Jurkat, Clone E6-1 (cell line): ENCODE data around the gene MEN1.

Experiments
- DNase-seq: peaks from one replicate; pipeline ENCODE4 v3.0.0-alpha.2; 2011; ENCODE audit warnings: low read depth, low spot score
- H3K4me3 ChIP-seq: 2 replicates; pipeline ENCODE4 v1.5.1; 2011; ENCODE audit warnings: mild to moderate bottlenecking, low read length, control low read depth, moderate library complexity

MEN1 gene

DNA sequence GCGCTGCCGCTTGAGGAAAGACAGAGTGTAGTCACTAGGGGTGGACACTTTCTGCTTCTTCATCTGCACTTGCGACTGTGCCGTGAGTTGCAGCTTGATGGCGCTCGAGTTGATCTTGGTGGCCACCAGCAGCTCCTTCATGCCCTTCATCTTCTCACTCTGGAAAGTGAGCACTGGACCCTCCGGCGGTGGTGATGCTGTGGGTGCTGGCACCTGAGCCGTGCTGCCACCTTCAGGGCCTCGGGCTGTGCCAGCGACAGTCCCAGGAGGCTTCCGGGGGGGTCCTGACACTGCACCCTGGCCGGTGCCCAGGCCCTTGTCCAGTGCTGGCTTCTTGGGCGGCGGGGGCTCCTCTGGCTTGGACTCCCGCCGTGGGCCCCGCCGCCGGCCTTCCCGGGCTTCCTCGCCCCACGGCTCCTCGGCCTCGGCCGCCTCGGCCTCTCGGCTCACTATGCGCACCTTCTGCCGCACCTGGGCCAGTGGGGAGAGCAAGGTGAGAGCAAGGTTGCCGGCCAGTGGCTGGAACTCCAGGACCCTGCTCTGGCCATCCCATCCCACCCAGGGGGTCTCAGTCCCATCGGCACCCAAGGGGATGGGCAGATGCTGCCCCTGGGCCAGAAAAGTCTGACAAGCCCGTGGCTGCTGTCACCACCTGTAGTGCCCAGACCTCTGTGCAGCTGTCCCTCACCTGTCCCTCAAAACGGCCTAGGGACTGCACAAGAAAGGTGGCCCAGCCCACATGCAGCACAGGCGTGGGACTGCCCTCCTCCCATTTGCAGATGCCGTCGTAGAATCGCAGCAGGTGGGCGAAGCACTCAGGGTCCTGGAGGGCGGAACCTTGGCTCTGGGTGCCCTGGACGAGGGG, 5.8 kb downstream of the MEN1 start:
- no peak for DNase-seq
- no peak overlapping the region for H3K4me3 ChIP-seq

DNA sequence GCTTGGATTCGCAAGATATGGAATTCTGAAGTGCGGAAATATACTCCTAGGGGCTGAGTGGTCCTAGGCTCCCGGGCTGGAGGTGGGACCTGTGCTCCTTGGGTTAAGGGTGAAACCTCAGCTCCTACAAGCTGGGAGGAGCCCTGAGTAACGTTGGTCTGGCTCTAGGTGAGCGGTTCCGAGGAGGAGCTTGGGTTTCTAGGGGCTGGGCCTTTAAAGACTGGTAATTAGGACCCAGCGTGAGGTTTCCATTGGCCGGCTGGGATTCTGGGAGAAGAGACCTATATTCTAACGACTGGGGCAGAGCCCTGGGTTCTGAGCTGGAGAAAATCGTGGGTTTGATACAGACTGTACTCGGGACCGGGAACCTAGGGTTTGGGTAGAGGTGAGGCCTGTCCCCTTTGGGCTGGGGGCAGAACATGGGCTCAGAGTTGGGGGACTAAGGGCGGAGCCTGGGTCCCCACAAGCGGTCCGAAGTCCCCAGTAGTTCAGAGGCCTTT, 6.5 kb downstream of the MEN1 start:
- H3K4me3 ChIP-seq: peak overlapping the region; percentile 73
- no peak for DNase-seq

DNA sequence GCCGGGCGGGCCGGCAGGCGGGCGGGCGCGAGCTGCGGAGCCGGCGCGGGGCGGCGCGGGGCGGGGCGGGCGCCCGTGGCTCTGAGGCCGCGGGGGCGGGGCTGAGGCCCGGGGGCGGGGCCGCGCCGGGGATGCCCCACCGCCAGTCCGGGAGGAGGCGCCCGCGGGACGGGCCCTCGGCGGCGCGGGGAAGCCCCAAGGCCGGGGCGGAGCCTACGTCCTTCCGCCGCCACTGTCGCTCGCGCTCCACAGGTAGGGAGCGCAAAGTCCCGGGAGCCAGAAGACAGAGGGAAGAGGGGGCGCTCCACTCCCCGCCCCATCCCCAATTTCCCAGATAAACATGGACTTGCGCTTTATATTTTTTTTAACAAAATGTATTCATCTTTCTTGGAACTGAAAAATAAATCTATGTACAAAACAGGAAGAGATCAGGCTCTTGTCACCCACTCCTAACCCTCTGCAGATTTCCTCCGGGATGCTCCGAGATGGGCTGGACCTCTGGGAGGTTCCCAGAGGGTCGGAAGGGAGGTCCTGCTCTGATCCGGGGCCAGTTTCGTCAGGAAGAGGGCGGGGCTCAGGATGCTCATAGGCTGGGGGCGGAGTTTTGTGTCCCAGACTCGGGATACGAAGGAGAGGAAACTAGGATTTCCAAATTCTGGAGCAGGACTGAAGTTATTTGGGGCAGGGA, 7.0 kb downstream of the MEN1 start, which contains the start of gene MAP4K2:
Gene MAP4K2 (minus strand): TSS at position 57 of the 688 bp plus-strand sequence. CDS start 65 bp downstream, outside the sequence.
- H3K4me3 ChIP-seq: peak within 1 kb of the TSS; percentile 73
- peak; percentile 57 for DNase-seq

DNA sequence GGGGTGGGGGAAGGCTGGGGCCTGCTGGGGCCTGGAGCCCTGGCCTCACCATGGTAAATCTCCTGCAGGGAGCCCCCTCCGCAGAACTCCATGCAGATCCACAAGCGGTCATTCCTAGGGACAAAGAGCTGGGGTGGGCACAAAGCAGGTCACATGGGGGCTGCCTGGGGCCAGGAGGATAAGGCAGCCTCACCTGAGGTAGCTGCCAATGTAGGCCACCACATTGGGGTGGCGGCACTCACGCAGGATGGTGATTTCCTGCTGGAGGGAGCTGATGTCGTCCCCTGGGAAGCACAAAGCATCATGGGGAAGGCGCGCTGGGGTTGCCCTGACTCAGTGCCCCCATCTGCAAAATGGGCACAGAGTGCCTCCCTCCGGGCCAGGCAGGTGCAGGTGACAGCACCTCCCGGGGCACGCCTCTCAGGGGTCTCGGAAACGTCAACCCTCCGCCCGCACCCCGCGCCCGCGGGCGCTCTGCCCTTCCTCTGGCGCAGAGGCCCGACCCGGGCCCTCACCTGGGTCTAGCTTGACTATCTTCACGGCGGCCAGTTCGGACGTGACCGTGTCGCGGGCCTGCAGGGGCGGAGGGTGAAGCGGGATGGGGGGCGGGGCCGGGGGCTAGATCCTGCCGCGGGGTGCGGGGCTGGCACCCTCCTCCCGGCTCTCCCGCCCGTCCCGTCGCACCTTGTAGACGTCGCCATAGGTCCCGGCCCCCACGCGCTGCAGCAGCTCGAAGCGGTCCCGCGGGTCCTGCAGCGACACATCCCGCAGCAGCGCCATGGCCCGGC, 7.8 kb downstream of the MEN1 start:
- no peak for DNase-seq
- H3K4me3 ChIP-seq: peak overlapping the region; percentile 60

DNA sequence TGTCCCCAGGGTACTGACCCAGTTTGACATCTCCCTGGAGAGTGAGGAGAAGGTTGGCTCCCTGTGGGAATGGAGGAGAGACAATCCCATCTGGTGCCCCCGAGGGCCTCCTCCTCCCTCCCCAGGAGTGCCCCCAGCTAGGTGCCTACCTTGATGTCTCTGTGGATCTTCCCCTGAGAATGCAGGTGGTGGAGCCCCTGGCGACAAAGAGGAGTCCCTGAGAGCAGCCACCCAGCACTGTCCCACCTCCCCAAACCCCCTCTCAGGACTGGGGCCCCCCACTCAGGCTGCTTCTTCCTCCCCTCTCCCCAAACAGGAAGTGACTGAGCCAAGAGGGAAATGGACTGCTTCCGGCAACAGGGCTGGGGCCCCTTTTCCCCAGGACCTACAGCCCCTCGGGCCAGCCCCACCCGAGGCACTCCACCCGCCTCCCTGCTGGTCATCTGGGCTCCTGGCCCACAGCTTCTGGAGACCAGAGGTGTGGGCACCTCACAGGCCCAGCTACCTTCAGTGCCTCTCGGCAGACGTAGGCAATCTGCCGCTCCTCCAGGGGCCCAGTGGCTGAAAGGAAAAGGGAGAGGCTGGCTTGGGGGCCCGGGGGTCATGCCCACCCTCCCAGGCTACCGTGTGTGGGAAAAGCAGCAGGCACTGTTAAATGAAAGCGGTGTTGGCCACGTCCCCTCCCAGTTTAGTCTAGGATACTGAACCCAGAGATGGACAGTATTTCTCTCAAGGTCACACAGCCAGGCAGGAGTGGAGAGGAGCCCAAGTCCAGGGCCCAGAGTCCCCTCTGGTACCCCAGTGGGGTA, 8.6 kb downstream of the MEN1 start:
- no peak for DNase-seq

DNA sequence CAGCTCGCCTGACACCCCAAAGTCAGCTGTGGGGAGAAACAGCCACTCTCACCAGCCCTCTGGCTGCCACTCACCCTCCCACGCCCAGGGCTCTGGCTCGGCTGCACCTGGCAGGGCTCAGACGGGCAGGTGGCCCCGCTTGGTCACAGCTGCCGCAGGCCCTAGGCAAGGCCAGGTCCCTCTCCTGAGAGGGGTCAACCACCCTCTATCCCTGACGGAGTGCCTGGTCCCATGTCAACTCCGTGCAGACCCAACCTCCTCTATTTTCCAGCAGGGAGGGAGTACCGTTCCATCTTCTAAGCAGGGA, 9.2 kb downstream of the MEN1 start:
- no peak for DNase-seq
- no peak overlapping the region for H3K4me3 ChIP-seq

More for the DNA sequence above, 8.6 kb downstream of the MEN1 start:
- H3K4me3 ChIP-seq: peak overlapping the region; percentile 60

DNA sequence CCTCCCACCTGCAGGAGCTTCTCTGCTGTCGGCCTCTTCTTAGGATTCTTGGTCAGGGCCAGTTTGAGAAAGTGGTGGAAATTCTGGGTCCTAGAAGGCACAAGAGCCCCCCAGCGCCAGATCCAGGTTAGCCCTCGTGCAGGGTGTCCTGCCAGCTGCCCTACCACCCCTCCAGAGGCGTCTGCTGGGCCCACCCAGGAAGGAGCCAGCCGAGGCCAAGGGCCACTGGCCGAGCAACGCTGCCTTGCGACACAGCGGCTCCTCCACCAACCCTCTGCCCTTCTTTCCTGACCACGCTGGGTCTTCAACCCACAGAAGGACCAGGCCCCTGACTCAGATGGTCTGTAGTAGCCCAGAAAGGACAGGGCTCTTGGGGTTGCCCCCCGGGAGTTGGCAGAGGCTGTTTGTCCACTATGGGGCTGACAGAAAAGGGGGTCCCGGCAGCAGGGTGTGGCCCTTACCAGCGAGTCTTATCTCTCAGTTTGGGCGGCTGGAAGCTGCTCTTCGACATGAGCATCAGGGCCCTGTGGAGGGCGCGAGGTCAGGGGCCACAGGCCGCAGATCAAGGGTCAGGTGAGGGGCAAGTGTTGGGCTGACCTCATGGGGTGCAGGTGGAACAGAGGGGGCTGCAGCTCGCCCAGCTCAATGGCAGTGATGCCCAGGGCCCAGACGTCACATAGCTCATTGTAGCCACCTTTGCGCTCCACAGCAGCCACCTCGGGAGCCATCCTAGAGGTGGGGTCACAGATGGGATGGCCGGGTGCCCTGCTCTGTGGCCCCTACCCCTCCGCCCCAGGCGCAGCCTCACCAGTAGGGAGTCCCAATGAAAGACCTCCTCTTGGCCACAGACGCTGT, 9.8 kb downstream of the MEN1 start:
- DNase-seq: no peak

DNA sequence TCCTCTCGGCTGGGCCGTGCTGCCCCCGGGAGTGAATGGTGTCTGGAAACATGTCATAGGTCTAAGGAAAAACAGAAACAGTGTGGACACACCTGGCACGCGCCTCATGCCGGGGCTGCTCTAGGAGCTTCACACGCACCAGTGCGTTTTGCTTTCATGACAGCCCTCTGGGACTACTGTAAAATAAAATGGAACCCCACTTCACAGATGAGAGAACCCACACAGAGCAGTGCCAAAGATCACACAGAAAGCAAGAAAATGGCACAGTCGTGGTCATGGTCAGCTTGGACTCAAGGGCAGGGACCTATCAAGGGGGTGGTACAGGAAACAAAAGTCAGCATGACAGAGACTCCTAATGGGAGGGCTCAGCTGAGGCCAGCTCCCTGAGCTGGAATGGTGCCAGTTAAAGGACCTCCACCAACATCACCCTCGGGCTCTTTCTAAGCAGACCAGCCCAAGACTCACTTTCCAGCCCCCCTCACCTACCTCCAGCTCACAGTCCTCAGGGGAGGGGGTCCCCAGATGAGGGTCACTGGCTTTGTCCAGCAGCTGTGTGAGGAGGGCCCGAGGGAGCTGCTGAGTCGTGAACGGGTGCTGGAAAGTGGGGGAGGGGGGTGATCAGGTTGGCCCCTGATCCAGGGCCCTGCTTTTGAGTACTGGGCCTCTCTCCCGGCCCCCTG, 10.6 kb downstream of the MEN1 start:
- no peak for DNase-seq
- H3K4me3 ChIP-seq: no peak overlapping the region

More for the DNA sequence above, 9.8 kb downstream of the MEN1 start:
- no peak overlapping the region for H3K4me3 ChIP-seq

DNA sequence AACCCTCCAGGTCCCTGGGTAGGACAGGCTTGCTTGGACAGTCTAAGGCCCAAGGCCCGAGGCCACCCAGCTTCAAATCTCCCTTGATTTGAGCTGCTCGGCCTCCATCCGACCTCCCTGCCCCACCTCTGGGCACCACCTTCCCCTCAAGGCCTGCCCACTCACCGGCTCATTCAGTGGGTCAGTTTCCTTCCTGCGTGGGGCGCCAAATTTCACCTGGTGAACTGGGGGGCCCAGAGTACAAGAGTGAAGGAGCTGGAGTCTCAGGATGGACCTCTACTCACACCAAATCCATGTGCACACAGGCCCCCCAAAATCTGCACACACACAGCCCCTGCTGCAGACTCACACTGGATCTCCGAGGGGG, 11.1 kb downstream of the MEN1 start:
- no peak for DNase-seq
- H3K4me3 ChIP-seq: no peak overlapping the region

DNA sequence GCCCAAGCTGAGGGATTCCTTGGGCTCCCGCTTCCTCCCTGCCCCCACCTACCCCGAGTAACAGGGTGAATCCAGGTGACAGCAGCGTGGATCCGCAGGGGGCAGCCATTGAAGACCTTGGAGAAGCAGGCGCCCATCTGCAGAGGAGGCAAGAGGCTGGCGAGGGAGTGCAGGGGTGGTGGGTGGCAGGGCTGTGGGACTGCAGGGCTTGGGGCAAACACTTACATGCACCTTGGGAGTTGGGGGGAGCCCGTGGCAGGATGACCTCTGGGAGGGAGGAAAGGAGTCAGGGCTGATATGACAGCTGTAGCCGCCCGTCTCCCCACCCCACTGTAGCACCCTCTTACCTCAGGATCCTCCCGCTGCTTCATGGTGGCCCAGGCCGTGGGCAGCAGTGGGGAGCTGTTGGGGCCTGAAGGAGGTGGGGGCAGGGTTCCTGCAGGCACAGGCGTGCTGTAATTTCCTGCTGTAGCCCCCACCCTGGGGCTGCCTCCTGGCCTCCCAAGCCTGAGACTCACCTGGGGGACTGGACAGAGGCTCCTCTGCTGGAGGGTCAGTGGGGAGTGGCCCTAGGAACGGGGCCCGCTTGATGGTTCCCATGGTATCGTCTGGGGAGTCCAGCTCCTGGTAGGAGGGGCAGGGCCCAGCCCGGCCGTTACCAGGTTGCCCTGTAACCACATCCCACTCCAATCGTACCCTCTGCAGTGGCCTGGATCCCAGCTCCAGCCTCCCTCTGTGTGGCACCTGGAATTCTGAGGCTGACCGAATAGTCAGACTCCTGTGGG, 13.4 kb downstream of the MEN1 start:
- DNase-seq: no peak

DNA sequence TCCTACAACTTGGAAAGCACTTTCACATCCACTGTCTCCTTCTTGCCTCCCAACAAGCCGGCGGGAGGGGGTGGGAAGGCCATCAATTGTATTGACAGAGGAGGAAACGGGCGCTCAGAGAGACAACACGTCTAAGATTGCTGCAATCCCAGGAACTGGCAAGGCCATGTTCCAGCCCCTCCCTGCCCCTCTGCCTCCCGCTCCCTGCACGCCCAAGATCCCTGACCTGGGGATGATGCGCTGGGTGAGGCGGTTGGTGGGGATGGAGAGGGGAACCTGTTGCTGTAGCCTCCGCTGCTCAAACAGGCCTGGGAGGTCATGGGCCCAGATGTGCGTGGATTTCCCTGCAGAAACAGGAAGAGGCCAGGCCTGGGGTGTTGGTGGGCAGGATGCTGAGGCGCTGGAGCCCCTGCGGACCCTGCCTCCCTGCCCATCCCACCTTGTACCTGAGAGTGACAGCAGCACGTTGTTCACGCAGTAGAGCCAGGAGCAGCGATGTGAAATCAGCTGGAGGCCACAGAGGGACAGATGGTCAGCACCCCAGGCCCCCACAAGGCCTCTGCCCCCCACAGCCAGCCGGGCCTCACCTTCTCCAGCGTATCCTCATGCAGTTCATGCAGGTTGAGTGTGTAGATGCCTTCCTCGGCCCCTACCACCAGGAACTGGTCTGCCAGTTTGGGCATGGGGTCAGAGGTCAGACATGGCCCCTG, 14.1 kb downstream of the MEN1 start:
- no peak for DNase-seq
- H3K4me3 ChIP-seq: no peak overlapping the region

More for the DNA sequence above, 13.4 kb downstream of the MEN1 start:
- no peak overlapping the region for H3K4me3 ChIP-seq

DNA sequence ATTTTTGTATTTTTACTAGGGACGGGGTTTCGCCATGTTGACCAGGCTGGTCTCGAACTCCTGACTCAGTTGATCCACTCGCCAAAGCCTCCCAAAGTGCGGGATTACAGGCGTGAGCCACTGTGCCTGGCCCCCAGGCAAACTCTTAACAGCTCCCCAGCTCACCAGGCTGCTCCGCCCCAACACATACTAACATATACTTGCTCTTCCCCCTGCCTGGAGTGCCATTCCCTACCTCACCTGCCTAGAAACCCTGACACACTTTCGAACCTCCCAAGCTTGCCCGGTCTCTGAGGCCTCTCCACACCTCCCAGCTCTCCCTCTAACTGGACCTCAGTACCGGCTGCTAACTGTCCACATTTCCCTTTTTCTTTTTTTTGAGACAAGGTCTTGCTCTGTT, 15.8 kb downstream of the MEN1 start:
- DNase-seq: no peak
- H3K4me3 ChIP-seq: no peak overlapping the region

DNA sequence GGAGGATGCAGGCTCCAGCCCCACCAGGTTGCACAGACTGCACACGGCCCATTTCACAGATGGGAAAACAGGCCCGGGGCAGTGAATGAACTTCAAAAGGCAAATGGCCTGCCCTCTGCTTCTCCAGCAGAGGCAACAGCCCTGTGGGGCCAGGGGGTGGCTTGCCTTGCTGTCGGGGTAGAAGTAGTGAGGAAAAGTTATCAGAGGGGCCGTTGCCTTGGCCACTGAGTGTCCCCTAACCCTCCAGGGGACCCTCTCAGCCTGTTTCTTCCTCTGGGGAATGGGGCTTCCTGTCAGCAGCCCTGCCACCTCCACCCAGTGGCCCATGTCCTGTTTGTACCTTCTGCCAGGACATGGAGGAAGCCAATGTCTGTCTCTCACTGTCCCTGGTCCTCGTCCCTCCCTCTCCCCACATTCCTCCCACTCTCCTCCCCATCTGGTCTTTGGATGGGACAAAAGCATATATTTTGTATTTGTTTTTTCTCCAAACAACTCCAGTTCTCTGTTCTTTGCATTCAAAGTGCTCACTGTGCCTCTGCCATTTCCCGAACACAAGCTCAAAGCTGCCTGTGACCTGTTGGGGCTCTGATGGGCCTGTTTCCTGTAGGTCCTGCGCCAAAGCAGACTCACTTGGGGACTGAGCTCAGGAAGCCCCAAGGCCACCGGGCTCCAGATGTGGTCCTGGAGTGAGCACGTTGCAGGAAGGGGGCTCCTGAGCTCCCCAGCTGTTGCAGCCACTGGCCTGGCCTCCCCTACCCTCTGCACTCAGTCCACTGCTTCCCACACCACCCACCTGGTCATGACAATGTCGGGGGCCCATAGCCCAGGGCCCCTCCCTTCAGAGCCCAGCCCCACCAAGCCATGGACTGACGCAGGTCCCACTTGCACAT, 16.8 kb downstream of the MEN1 start:
- DNase-seq: no peak
- no peak overlapping the region for H3K4me3 ChIP-seq

DNA sequence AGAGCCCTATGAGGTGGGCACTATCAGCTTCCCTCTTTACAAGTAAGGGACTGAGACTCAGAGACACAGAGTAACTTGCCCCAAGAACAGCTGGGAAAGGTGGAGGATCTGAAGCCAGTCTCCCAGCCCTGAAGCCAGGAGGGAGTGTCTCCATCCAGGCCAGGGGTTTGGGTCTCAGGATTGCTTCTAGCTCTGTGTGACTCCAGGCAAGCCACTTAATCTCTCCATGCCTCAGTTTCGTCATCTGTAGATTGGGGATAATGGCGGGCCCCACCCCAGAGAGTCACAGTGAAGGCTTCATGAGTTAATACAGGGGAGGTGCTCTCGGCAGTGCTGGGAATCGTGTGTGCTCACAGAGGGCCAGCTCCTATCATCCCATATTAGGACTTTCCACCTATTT, 17.9 kb downstream of the MEN1 start:
- no peak for DNase-seq
- no peak overlapping the region for H3K4me3 ChIP-seq

DNA sequence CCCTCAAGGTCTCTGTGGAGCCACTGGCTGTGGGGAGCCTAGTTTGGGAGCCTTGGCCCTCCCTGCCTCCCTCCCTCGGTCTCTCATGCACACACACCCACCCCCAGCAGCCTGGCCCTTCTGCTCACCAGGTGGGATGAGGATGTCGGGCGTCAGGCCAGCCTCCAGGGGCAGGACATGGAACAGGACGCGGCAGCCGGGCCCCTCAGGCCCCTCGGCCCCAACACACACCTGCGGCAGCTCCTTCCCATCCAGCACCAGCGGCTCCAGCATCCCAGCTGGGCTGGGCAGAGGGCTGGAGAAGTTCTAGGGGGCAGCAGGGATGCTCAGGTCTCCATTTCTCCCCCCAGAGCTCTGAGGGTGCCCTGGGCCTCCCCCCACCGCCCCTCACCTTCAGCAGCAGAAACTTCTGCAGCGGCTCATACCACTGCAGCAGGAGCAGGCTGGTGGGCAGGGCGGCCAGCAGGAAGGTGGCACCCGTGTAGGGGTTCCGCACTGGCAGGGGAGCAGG, 18.5 kb downstream of the MEN1 start:
- no peak overlapping the region for H3K4me3 ChIP-seq
- DNase-seq: no peak
